ENCODE results near the gene NT5DC4. TPM values are rescaled to one million over a fixed set of nuclear protein-coding genes. Genes with fewer than 3 reads are reported as not detected.
A peak's percentile ranks its signal among the peaks of the same experiment; 100 is the strongest.
"Not testable (repeated sequence)": the region's sequence is repeated elsewhere in the genome, so short reads cannot be mapped to it uniquely, and the experiment has no call there.

The NT5DC4 gene
- total RNA-seq, 1 experiment from 2014 or later, result not detected

GRCh38 chr2:112709703-112710102 lies 11.1 kb upstream of the NT5DC4 start:
- no peak overlapping the region for H3K4me3 ChIP-seq
- no peaks in the 10 kb centered on the region for H3K4me1 ChIP-seq (replicated peaks)
- peak in 1 of 2 experiments; percentile 17 for DNase-seq (ENCODE audit: low read depth in 1 of 2, low spot score in 2 of 2)
- H3K36me3 ChIP-seq, result no peaks in the 10 kb centered on the region
- H3K9me3 ChIP-seq (replicated peaks), result no peaks in the 10 kb centered on the region
- H3K27me3 ChIP-seq (replicated peaks), result no peaks in the 10 kb centered on the region
- no peak overlapping the region for H3K27ac ChIP-seq

- Histone ChIP-seq H3K9me3 (replicated peaks) (no peaks in the 10 kb centered on the region), H3K36me3 (no peaks in the 10 kb centered on the region), H3K4me3 (no peak overlapping the region), H3K27me3 (replicated peaks) (no peaks in the 10 kb centered on the region), H3K4me1 (replicated peaks) (no peaks in the 10 kb centered on the region), H3K27ac (no peak overlapping the region)
- DNase-seq (ENCODE audit: low read depth in 1 of 2, low spot score in 2 of 2), result peak in 1 of 2 experiments; percentile 26
These were observed 9.7 kb upstream of the NT5DC4 start for GRCh38 chr2:112710956-112711750.

- H3K4me1 ChIP-seq (replicated peaks), result no peaks in the 10 kb centered on the region
- no peak overlapping the region for H3K4me3 ChIP-seq
- no peaks in the 10 kb centered on the region for H3K9me3 ChIP-seq (replicated peaks)
- H3K27ac ChIP-seq, result no peak overlapping the region
- no peaks in the 10 kb centered on the region for H3K36me3 ChIP-seq
- no peaks in the 10 kb centered on the region for H3K27me3 ChIP-seq (replicated peaks)
- DNase-seq (ENCODE audit: low read depth in 1 of 2, low spot score in 2 of 2), result peak in 1 of 2 experiments; percentile 32
These were observed 8.4 kb upstream of the NT5DC4 start for GRCh38 chr2:112712465-112712864.

- H3K4me1 ChIP-seq (replicated peaks), result no peaks in the 10 kb centered on the region
- H3K27ac ChIP-seq, result no peak overlapping the region
- no peaks in the 10 kb centered on the region for H3K27me3 ChIP-seq (replicated peaks)
- no peaks in the 10 kb centered on the region for H3K36me3 ChIP-seq
- no peak overlapping the region for H3K4me3 ChIP-seq
- peak in 1 of 2 experiments; percentile 36 for DNase-seq (ENCODE audit: low read depth in 1 of 2, low spot score in 2 of 2)
- no peaks in the 10 kb centered on the region for H3K9me3 ChIP-seq (replicated peaks)
These were observed 7.8 kb upstream of the NT5DC4 start for GRCh38 chr2:112712903-112713584.

- peak in 1 of 2 experiments; percentile 36 for DNase-seq (ENCODE audit: low read depth in 1 of 2, low spot score in 2 of 2)
- H3K27ac ChIP-seq, result no peak overlapping the region
These were observed 7.3 kb upstream of the NT5DC4 start for GRCh38 chr2:112713585-112713925.

GRCh38 chr2:112713926-112714325 lies 6.9 kb upstream of the NT5DC4 start:
- no peak overlapping the region for H3K4me3 ChIP-seq
- H3K4me1 ChIP-seq (replicated peaks), result no peaks in the 10 kb centered on the region
- H3K36me3 ChIP-seq, result no peaks in the 10 kb centered on the region
- no peak for DNase-seq (ENCODE audit: low read depth in 1 of 2, low spot score in 2 of 2)
- H3K27me3 ChIP-seq (replicated peaks), result no peaks in the 10 kb centered on the region
- no peak overlapping the region for H3K27ac ChIP-seq
- no peaks in the 10 kb centered on the region for H3K9me3 ChIP-seq (replicated peaks)

More at GRCh38 chr2:112713585-112713925, 7.3 kb upstream of the NT5DC4 start:
- Histone ChIP-seq H3K27me3 (replicated peaks) (no peaks in the 10 kb centered on the region), H3K4me3 (no peak overlapping the region), H3K9me3 (replicated peaks) (no peaks in the 10 kb centered on the region), H3K36me3 (no peaks in the 10 kb centered on the region), H3K4me1 (replicated peaks) (no peaks in the 10 kb centered on the region)

GRCh38 chr2:112714331-112714730 lies 6.5 kb upstream of the NT5DC4 start:
- no peaks in the 10 kb centered on the region for H3K4me1 ChIP-seq (replicated peaks)
- no peak overlapping the region for H3K4me3 ChIP-seq
- peak in 1 of 2 experiments; percentile 27 for DNase-seq (ENCODE audit: low read depth in 1 of 2, low spot score in 2 of 2)
- no peaks in the 10 kb centered on the region for H3K9me3 ChIP-seq (replicated peaks)
- no peaks in the 10 kb centered on the region for H3K36me3 ChIP-seq
- H3K27ac ChIP-seq, result no peak overlapping the region
- no peaks in the 10 kb centered on the region for H3K27me3 ChIP-seq (replicated peaks)

GRCh38 chr2:112714836-112715631 lies 5.8 kb upstream of the NT5DC4 start:
- peak in 1 of 2 experiments; percentile 48 for DNase-seq (ENCODE audit: low read depth in 1 of 2, low spot score in 2 of 2)

GRCh38 chr2:112716094-112716493 lies 4.7 kb upstream of the NT5DC4 start:
- not testable (repeated sequence) for H3K9me3 ChIP-seq (replicated peaks); DNase-seq (ENCODE audit: low read depth in 1 of 2, low spot score in 2 of 2); H3K36me3 ChIP-seq

More at GRCh38 chr2:112714836-112715631, 5.8 kb upstream of the NT5DC4 start:
- H3K4me3 ChIP-seq, result no peak overlapping the region
- H3K27me3 ChIP-seq (replicated peaks), result no peaks in the 10 kb centered on the region
- H3K36me3 ChIP-seq, result no peaks in the 10 kb centered on the region
- no peaks in the 10 kb centered on the region for H3K4me1 ChIP-seq (replicated peaks)
- H3K9me3 ChIP-seq (replicated peaks), result no peaks in the 10 kb centered on the region
- H3K27ac ChIP-seq, result no peak overlapping the region

GRCh38 chr2:112716826-112717352 lies 3.9 kb upstream of the NT5DC4 start:
- not testable (repeated sequence) for H3K27ac ChIP-seq; H3K36me3 ChIP-seq; H3K27me3 ChIP-seq (replicated peaks); DNase-seq (ENCODE audit: low read depth in 1 of 2, low spot score in 2 of 2); H3K4me1 ChIP-seq (replicated peaks); H3K4me3 ChIP-seq; H3K9me3 ChIP-seq (replicated peaks)

More at GRCh38 chr2:112716094-112716493, 4.7 kb upstream of the NT5DC4 start:
- not testable (repeated sequence) for H3K27me3 ChIP-seq (replicated peaks); H3K4me3 ChIP-seq; H3K4me1 ChIP-seq (replicated peaks); H3K27ac ChIP-seq

- H3K27ac ChIP-seq, result no peak overlapping the region
- no peaks in the 10 kb centered on the region for H3K4me1 ChIP-seq (replicated peaks)
- H3K27me3 ChIP-seq (replicated peaks), result no peaks in the 10 kb centered on the region
- no peak for DNase-seq (ENCODE audit: low read depth in 1 of 2, low spot score in 2 of 2)
- H3K4me3 ChIP-seq, result no peak overlapping the region
- H3K9me3 ChIP-seq (replicated peaks), result no peaks in the 10 kb centered on the region
- no peaks in the 10 kb centered on the region for H3K36me3 ChIP-seq
These were observed 1.9 kb upstream of the NT5DC4 start for GRCh38 chr2:112718863-112719370.

GRCh38 chr2:112721819-112722522 lies 1.2 kb downstream of the NT5DC4 start:
- Histone ChIP-seq H3K27ac (no peak overlapping the region), H3K4me1 (replicated peaks) (peaks cover 6% of the 10 kb centered on the region), H3K9me3 (replicated peaks) (no peaks in the 10 kb centered on the region), H3K36me3 (no peaks in the 10 kb centered on the region), H3K4me3 (no peak overlapping the region), H3K27me3 (replicated peaks) (no peaks in the 10 kb centered on the region)
- peak in 1 of 2 experiments; percentile 37 for DNase-seq (ENCODE audit: low read depth in 1 of 2, low spot score in 2 of 2)

Measured in SJSA1 (cell line).